Measurements from ENCODE around the gene HARS1.
"Not testable (repeated sequence)": the region's sequence is repeated elsewhere in the genome, so short reads cannot be mapped to it uniquely, and the experiment has no call there.

Gene HARS1

GRCh38 chr5:140710899-140711552 is 19.9 kb upstream of the HARS1 start:
- Histone ChIP-seq H2BK15ac (ENCODE audit: low read depth, poor library complexity, severe bottlenecking) (peak overlapping the region; percentile 29), H3K9ac (ENCODE audit: low read length) (peak overlapping the region; percentile 88), H3K36me3 (ENCODE audit: control insufficient read depth in 1 of 2, insufficient read depth in 2 of 2, low read depth in 1 of 2, low read length in 2 of 2) (peaks cover 7 to 18% of the 10 kb centered on the region in 2 experiments), H2BK12ac (ENCODE audit: low read length in 2 of 2) (peak overlapping the region in 1 of 2 experiments; percentile 64), H4K91ac (ENCODE audit: low read length) (no peak overlapping the region), H3K4me1 (ENCODE audit: control insufficient read depth, insufficient read depth, low read depth, low read length) (no peaks in the 10 kb centered on the region), H3K9me3 (ENCODE audit: control insufficient read depth, low read length) (no peaks in the 10 kb centered on the region), H3K23ac (ENCODE audit: low read length in 2 of 2) (no peak overlapping the region), H3K27me3 (ENCODE audit: control insufficient read depth in 1 of 2, insufficient read depth in 1 of 2, low read length in 2 of 2) (no peaks in the 10 kb centered on the region), H3K79me1 (replicated peaks; ENCODE audit: low read length, poor library complexity, severe bottlenecking) (no peaks in the 10 kb centered on the region), H2AFZ (ENCODE audit: low read depth, low read length) (peak overlapping the region; percentile 97), H2BK5ac (ENCODE audit: low read depth, low read length, poor library complexity, severe bottlenecking) (peak overlapping the region; percentile 70), H3K14ac (ENCODE audit: low read length in 2 of 2) (peak overlapping the region in 1 of 2 experiments; percentile 5), H4K8ac (ENCODE audit: low read length) (peak overlapping the region; percentile 12), H3K4ac (ENCODE audit: low read depth in 1 of 2, low read length in 2 of 2) (peak overlapping the region in 1 of 2 experiments; percentile 30), H3K4me2 (ENCODE audit: low read length, poor library complexity, severe bottlenecking) (peak overlapping the region; percentile 84), H3K18ac (ENCODE audit: low read depth in 1 of 2, low read length in 2 of 2) (peak overlapping the region; percentile 19 to 77), H2AK5ac (ENCODE audit: low read length, severe bottlenecking) (no peak overlapping the region), H3K4me3 (ENCODE audit: insufficient read depth in 1 of 2, low read depth in 1 of 2, low read length in 2 of 2) (peak overlapping the region; percentile 61 to 81), H3K27ac (ENCODE audit: low read length, poor library complexity, severe bottlenecking) (peak overlapping the region; percentile 83), H2BK120ac (ENCODE audit: low read depth, low read length) (no peak overlapping the region)
- peak; percentile 99 for DNase-seq
- under 1% methylated on average over 26 of the region's 27 CpGs for WGBS

GRCh38 chr5:140708787-140709186 is 17.6 kb upstream of the HARS1 start:
- H2BK12ac ChIP-seq (ENCODE audit: low read length in 2 of 2); H3K18ac ChIP-seq (ENCODE audit: low read depth in 1 of 2, low read length in 2 of 2); H3K9me3 ChIP-seq (ENCODE audit: control insufficient read depth, low read length); H2AK5ac ChIP-seq (ENCODE audit: low read length, severe bottlenecking); H3K14ac ChIP-seq (ENCODE audit: low read length in 2 of 2); H3K4ac ChIP-seq (ENCODE audit: low read depth in 1 of 2, low read length in 2 of 2); H3K27ac ChIP-seq (ENCODE audit: low read length, poor library complexity, severe bottlenecking); H2BK5ac ChIP-seq (ENCODE audit: low read depth, low read length, poor library complexity, severe bottlenecking); H3K4me2 ChIP-seq (ENCODE audit: low read length, poor library complexity, severe bottlenecking); H4K91ac ChIP-seq (ENCODE audit: low read length); H2BK120ac ChIP-seq (ENCODE audit: low read depth, low read length); H3K4me1 ChIP-seq (ENCODE audit: control insufficient read depth, insufficient read depth, low read depth, low read length); H3K23ac ChIP-seq (ENCODE audit: low read length in 2 of 2); H3K4me3 ChIP-seq (ENCODE audit: insufficient read depth in 1 of 2, low read depth in 1 of 2, low read length in 2 of 2); DNase-seq; H2AFZ ChIP-seq (ENCODE audit: low read depth, low read length); H4K8ac ChIP-seq (ENCODE audit: low read length); H3K79me1 ChIP-seq (replicated peaks; ENCODE audit: low read length, poor library complexity, severe bottlenecking); H3K27me3 ChIP-seq (ENCODE audit: control insufficient read depth in 1 of 2, insufficient read depth in 1 of 2, low read length in 2 of 2); H2BK15ac ChIP-seq (ENCODE audit: low read depth, poor library complexity, severe bottlenecking); H3K9ac ChIP-seq (ENCODE audit: low read length): not testable (repeated sequence)
- WGBS, result 96% methylated on average over 9 of the region's 9 CpGs
- peaks cover 17 to 41% of the 10 kb centered on the region in 2 experiments for H3K36me3 ChIP-seq (ENCODE audit: control insufficient read depth in 1 of 2, insufficient read depth in 2 of 2, low read depth in 1 of 2, low read length in 2 of 2)

DNA sequence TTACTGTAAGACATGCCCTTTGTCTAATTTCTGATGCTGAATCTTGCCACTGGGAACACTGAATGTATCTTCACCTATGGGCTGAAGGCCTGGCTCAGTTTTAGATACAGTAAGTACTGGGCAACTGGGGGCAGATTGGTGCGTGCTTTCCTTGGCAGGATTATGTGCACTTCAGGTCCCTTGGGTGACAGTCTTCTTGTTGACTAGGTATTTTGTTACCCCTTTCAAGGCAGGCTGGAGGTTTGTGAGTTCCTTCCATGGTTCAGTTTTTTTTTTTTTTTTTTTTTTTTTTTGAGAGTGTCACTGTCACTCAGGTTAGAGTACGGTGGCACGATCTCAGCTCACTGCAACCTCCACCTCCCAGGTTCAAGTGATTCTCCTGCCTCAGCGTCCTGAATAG is 16.6 kb upstream of the HARS1 start:
- H3K23ac ChIP-seq (ENCODE audit: low read length in 2 of 2), result no peak overlapping the region
- no peak overlapping the region for H3K14ac ChIP-seq (ENCODE audit: low read length in 2 of 2)
- H3K18ac ChIP-seq (ENCODE audit: low read depth in 1 of 2, low read length in 2 of 2), result no peak overlapping the region
- no peak overlapping the region for H4K8ac ChIP-seq (ENCODE audit: low read length)
- H3K27me3 ChIP-seq (ENCODE audit: control insufficient read depth in 1 of 2, insufficient read depth in 1 of 2, low read length in 2 of 2), result no peaks in the 10 kb centered on the region
- no peak overlapping the region for H3K4me2 ChIP-seq (ENCODE audit: low read length, poor library complexity, severe bottlenecking)
- H2BK120ac ChIP-seq (ENCODE audit: low read depth, low read length), result no peak overlapping the region
- H2BK12ac ChIP-seq (ENCODE audit: low read length in 2 of 2), result no peak overlapping the region
- H3K36me3 ChIP-seq (ENCODE audit: control insufficient read depth in 1 of 2, insufficient read depth in 2 of 2, low read depth in 1 of 2, low read length in 2 of 2), result peaks cover 20 to 50% of the 10 kb centered on the region in 2 experiments
- no peak overlapping the region for H3K4me3 ChIP-seq (ENCODE audit: insufficient read depth in 1 of 2, low read depth in 1 of 2, low read length in 2 of 2)
- no peak overlapping the region for H2AFZ ChIP-seq (ENCODE audit: low read depth, low read length)
- no peak overlapping the region for H3K27ac ChIP-seq (ENCODE audit: low read length, poor library complexity, severe bottlenecking)
- H4K91ac ChIP-seq (ENCODE audit: low read length), result no peak overlapping the region
- H2BK5ac ChIP-seq (ENCODE audit: low read depth, low read length, poor library complexity, severe bottlenecking), result no peak overlapping the region
- no peak overlapping the region for H3K9ac ChIP-seq (ENCODE audit: low read length)
- H3K79me1 ChIP-seq (replicated peaks; ENCODE audit: low read length, poor library complexity, severe bottlenecking), result peaks cover 10% of the 10 kb centered on the region
- no peak overlapping the region for H2BK15ac ChIP-seq (ENCODE audit: low read depth, poor library complexity, severe bottlenecking)
- H2AK5ac ChIP-seq (ENCODE audit: low read length, severe bottlenecking), result no peak overlapping the region
- no peak overlapping the region for H3K4ac ChIP-seq (ENCODE audit: low read depth in 1 of 2, low read length in 2 of 2)
- no peaks in the 10 kb centered on the region for H3K9me3 ChIP-seq (ENCODE audit: control insufficient read depth, low read length)
- WGBS, result 100% methylated on average over 2 of the region's 4 CpGs
- no peaks in the 10 kb centered on the region for H3K4me1 ChIP-seq (ENCODE audit: control insufficient read depth, insufficient read depth, low read depth, low read length)
- DNase-seq, result no peak

DNA sequence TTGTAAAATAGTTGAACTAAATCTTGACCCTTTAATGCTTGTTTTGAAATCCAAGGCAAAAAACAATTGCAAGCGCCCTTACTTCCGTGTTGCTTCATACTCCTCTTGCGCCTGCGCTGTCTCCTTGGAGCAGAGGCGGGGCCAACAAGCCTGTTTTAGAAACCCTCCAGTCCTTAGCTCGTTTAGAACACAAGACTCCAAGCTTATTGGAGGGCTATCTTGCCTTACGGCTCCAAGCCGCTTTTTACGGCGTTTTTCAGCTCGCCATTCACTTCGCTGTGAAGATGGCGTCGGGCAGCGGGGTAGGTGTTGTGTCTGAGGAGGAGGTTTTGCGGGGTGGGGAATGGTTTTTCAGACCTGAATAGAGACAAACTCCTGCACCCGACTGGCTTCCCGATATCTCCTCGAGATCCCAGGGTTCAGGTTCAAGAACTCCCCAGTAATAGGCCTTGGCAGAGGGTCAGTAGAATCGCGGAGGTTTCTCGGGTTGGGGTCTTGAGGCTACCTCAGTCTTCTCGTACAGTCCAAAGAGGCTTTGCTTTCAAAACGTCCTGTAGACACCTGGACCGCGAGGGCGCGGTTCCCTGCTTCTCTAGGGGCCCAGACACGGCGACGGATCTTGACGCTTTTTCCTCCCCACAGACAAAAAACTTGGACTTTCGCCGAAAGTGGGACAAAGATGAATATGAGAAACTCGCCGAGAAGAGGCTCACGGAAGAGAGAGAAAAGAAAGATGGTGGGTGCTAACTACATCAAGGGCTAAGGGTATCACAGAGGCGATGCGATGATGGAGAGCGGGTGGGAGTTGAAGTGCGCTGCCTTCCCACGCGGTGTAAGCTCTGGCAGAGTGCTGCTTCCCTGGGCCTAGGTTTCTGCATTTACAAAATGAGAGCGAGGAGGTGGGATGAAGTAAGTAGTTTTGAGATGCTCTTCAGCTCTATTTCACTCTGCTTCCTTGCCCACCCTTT is 9.3 kb upstream of the HARS1 start, which contains the start of gene ZMAT2:
Gene ZMAT2, plus strand, starts transcription at position 271 of the 968 bp plus-strand sequence. Its CDS starts 14 bp downstream, at position 285.
- H3K18ac ChIP-seq (ENCODE audit: low read depth in 1 of 2, low read length in 2 of 2), result no peak within 1 kb of the TSS
- H3K4me3 ChIP-seq (ENCODE audit: insufficient read depth in 1 of 2, low read depth in 1 of 2, low read length in 2 of 2), result peak within 1 kb of the TSS; percentile 72 to 98
- peak within 1 kb of the TSS; percentile 36 for H3K27ac ChIP-seq (ENCODE audit: low read length, poor library complexity, severe bottlenecking)
- no peak within 1 kb of the TSS for H2AK5ac ChIP-seq (ENCODE audit: low read length, severe bottlenecking)
- no peak within 1 kb of the TSS for H3K14ac ChIP-seq (ENCODE audit: low read length in 2 of 2)
- no peak within 1 kb of the TSS for H2BK15ac ChIP-seq (ENCODE audit: low read depth, poor library complexity, severe bottlenecking)
- no peaks in the 10 kb centered on the region for H3K9me3 ChIP-seq (ENCODE audit: control insufficient read depth, low read length)
- no peak within 1 kb of the TSS for H3K23ac ChIP-seq (ENCODE audit: low read length in 2 of 2)
- H2AFZ ChIP-seq (ENCODE audit: low read depth, low read length), result no peak within 1 kb of the TSS
- H3K4ac ChIP-seq (ENCODE audit: low read depth in 1 of 2, low read length in 2 of 2), result peak within 1 kb of the TSS in 1 of 2 experiments; percentile 53
- peak within 1 kb of the TSS; percentile 30 for H4K8ac ChIP-seq (ENCODE audit: low read length)
- no peak within 1 kb of the TSS for H2BK5ac ChIP-seq (ENCODE audit: low read depth, low read length, poor library complexity, severe bottlenecking)
- H3K79me1 ChIP-seq (replicated peaks; ENCODE audit: low read length, poor library complexity, severe bottlenecking), result peaks cover 30% of the 10 kb centered on the region
- H3K4me1 ChIP-seq (ENCODE audit: control insufficient read depth, insufficient read depth, low read depth, low read length), result peaks cover 2% of the 10 kb centered on the region
- H3K4me2 ChIP-seq (ENCODE audit: low read length, poor library complexity, severe bottlenecking), result peak within 1 kb of the TSS; percentile 81
- DNase-seq, result peak; percentile 99
- H4K91ac ChIP-seq (ENCODE audit: low read length), result no peak within 1 kb of the TSS
- H2BK12ac ChIP-seq (ENCODE audit: low read length in 2 of 2), result peak within 1 kb of the TSS in 1 of 2 experiments; percentile 2
- H3K27me3 ChIP-seq (ENCODE audit: control insufficient read depth in 1 of 2, insufficient read depth in 1 of 2, low read length in 2 of 2), result no peaks in the 10 kb centered on the region
- peaks cover 31 to 91% of the 10 kb centered on the region in 2 experiments for H3K36me3 ChIP-seq (ENCODE audit: control insufficient read depth in 1 of 2, insufficient read depth in 2 of 2, low read depth in 1 of 2, low read length in 2 of 2)
- H3K9ac ChIP-seq (ENCODE audit: low read length), result peak within 1 kb of the TSS; percentile 98
- WGBS, result 4% methylated on average over 42 of the region's 44 CpGs
- H2BK120ac ChIP-seq (ENCODE audit: low read depth, low read length), result no peak within 1 kb of the TSS
